Dedifferentiated amniotic fluid mesenchymal stem cell (primary cell): ENCODE measurements around the gene PCDH15.
"Not testable (repeated sequence)": the region's sequence is repeated elsewhere in the genome, so short reads cannot be mapped to it uniquely, and the experiment has no call there.

Experiments
- DNase-seq: peaks from one replicate; pipeline ENCODE4 v3.0.0-alpha.2; 2016; ENCODE audit errors: extremely low spot score

The PCDH15 gene

DNA sequence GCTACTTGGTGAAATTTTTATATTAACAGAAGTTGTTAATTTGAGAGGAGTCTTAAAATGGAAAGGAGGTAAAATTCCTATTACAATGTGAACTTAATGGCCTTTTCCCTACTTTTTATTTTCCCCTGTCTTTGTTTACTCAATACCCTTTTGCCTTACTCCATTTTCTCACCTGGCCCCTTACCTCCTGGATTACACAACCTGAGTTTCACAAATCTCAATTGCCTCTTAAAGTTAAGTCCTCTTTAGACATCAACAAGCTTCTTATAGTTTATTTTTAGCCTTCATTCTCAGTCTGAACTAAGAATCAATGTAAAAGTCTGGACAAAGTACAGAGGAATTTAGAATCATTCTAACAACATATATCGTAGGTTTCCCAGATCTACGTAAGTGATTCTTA lies 247.0 kb downstream of the PCDH15 start:
- DNase-seq = no peak

DNA sequence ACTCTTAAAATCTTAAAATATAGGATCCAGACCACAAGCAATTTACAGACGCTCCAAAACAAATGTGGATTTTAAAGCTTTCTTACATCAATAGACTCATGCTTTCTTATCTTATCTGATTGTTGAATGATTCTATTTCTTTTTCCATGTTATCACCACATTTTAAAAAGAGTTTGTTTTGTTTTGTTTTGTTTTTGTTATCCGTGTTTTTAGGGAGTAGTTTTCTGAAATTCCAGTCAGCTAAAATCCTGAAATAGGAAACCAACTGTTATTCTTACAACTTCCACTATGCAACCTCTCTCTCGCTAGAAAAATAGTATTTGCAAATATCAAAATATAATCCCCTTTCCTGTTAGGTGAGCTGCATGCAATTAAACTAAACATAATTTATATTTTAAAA lies 251.0 kb downstream of the PCDH15 start:
- DNase-seq = no peak

DNA sequence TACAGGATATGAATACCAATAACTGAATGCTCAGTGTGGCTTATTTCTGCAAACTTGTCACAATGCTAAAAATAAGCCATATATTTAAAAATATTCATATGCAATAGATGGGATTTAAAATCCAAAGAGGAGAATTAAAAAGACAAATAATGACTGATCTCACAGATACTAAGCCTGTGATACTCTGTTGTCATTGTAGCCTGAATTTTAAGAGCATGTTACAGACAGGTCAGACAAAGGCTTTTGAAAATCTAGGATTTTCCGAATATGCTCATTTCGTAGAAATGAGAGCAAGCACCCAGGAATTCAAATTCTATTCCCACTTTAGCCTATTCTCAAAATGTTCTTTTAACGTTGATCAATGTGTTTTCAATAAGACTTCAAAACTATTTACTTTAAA lies 269.7 kb downstream of the PCDH15 start:
- no peak for DNase-seq

DNA sequence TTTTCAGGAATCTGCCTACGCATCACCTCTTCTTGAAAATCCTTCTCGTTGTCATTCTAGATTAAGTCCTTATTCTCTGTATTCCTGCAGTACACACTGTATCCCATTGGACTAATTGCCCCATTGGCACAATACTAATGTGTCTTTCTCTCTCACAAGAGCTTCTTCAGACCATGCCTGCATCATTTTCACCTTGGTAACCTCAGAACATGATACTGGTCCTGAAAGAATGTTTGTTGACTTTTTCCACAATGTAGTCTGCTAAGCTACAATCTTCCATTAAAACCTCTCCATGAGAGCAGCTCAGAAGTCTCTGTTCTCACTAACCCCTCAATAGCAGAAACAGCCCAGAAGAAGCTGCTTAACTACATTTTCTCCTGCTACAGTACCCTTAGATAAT lies 270.7 kb downstream of the PCDH15 start:
- DNase-seq = no peak

DNA sequence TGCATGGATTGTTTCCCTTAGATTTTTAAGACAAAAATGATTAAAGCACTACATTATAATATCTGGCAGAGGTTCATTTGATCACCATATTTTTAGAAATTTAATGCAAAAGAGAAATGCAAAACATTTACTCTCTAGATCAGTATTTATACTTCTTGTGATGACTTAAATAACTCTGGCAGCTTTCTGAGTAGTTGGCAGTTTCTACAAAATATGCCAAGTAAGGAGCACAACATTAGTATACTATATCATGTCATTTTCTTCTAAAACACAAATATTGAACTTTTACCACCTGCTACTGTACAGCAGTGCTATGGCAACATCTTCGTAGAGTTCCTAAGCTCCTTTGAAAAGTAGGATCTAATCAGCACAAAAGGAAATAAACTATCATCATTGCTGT lies 275.2 kb downstream of the PCDH15 start:
- DNase-seq = no peak

DNA sequence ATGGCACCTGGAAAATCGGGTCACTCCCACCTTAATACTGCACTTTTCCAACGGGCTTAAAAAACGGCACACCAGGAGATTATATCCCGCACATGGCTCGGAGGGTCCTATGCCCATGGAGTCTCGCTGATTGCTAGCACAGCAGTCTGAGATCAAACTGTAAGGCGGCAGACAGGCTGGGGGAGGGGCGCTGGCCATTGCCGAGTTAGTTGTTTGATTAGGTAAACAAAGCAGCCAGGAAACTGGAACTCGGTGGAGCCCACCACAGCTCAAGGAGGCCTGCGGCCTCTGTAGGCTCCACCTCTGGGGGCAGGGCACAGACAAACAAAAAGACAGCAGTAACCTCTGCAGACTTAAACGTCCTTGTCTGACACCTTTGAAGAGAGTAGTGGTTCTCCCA lies 285.8 kb downstream of the PCDH15 start:
- not testable (repeated sequence) for DNase-seq

DNA sequence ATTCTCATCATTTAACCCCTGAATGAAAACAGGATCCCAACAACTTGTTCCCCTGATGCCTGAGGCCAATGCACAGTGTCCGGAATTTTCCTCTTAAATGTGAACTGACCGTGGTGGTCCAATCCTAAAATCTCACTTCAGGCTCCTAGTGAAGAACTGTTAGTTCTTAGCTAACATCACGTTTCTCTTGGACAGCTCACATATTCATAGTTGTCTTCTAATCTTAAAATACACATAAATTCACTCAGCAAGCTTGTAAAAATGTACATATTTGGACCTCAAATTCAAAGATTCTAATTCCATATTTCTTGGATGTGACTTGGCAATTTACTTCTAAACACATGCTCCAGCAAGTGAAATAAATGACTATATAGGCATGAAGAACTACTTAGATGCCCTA lies 297.2 kb downstream of the PCDH15 start:
- DNase-seq = no peak

DNA sequence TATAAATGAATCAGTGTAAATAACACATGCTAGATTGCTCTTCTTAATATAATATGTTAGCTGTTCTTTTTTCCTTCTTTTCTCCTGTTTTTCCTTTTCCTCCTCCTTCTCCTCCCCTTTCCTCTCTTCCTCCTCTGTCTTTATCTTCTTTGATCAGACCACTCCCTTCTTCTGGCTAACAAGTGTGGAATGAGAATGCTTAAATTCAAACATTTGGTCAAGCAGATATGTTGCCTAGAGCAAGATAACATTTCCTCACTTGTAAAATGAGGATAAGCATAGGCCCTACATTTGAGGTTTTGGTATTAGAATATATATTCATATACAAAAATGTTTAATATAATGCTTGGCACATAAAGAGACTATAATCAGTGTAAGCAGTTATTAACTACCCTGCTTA lies 299.1 kb downstream of the PCDH15 start:
- no peak for DNase-seq

DNA sequence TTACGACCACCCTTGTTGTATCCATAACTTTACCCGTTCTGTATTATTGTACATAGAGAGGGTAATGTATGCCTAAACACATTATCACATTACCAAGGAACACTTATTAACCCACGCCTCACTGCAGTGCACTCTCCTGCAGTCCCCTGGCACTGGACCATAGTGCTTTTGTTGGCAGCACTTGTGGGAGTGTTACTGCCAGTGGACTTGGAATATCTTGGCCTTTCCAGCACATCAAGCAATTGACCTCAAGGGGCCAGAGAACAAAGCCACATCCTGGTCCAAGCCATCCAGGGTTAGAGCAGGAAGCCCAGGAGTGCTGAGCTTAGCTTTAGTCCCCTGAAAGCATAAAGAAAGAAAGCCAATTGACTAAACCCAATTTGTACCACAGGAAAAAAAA lies 304.2 kb downstream of the PCDH15 start:
- no peak for DNase-seq

DNA sequence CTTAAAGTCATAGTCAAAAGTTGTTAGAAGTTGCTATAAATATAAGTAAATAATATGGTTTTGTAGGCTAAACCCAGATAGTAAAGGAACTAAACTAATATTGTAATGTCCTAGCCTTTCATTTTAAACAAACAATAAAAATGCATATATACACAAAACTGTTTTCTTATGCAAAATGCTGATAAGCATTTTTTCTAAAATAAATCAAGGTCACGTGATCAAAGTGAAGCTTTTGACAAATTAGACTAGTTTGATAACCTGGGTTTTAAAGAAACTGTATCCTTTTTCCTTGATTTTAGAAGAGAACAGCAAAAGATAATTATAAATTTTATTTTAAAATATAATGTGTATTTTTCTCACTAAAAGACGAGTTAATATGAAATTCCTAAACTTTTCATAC lies 313.3 kb downstream of the PCDH15 start:
- no peak for DNase-seq

DNA sequence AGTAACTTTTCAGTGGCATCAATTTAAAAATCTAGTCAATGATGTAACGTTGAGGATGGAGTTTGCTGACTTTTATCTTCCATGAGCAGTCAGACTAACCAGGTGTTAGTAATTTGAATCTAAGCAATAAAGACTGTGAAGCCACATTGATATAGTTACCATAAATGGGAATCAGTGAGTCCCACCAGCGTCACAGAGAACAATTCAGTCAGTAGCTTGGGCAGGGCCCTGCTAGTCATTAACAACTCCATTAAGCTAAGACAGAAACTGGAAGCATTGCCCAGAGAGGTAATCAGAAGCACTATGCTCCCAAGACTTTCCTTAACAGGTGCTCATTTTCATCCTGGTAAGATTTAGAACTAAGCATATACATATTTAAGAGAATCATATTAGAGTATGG lies 315.1 kb downstream of the PCDH15 start:
- no peak for DNase-seq

DNA sequence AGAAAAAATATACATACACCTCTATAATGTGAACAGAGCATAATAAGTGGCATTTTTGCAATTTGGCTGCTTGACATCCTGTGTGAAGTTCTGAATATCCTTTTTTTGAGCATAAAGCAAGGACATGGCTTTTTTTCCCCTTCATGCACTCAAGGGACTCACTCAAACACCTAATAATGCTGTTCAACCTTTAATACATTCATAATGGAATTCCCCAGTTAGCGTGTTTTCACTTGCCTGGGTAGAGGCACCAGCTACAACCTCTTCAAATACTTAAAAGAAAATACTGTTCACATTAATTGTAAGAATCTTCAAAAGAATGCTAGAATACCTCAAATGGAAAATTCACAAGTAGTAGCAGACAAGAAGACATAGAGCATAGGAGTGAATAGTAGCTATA lies 316.8 kb downstream of the PCDH15 start:
- DNase-seq = no peak

DNA sequence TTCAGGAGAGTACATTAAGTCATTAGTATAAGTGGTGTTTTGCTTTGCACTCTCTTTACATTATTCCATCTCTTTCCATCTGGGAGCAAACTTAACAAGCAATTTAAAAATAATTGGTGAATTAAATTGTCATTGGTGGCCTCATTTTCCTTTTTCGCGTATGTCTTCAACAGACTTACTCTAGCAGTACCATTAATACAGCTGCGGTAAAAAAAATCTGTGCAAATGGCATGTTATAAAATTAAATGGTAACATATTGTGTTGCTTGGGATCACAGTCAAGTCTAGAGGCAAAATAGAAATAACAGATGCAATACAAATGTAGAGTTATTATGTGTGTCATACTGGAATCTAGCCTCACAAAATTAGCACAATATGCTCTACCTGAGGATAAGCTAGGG lies 322.4 kb downstream of the PCDH15 start:
- DNase-seq = no peak

DNA sequence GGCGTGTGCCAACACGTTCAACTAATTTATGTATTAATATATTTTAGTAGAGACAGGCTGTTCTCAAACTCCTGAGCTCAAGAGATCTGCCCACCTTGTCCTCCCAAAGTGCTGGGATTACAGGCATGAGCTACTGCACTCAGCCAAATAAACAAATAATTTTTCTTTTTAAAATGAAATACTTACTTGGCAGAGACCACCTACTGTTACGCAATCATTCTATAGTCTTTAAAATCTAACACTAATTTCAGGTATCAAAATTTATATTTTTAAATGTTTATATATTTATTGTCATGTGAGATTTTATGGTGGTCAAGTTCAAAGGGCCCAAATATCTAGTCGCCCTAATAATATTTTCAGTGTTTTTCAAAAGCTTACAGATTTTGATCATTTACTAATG lies 323.3 kb downstream of the PCDH15 start:
- DNase-seq = no peak

DNA sequence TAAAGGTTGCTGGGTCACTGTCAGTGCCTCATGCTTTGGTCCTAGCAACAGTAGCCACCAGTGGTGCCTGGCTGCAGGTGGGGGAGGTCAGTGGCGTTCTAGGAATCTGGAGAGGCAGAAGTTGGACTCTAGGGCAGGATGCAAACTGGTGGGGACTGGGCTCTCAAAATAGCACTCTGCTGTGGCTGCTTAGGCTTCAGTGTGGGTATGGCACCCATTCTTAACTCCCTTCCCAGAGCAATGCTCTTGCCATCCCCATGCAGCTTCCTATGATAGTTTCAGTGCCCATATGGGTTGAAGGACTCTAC lies 330.8 kb downstream of the PCDH15 start:
- no peak for DNase-seq

DNA sequence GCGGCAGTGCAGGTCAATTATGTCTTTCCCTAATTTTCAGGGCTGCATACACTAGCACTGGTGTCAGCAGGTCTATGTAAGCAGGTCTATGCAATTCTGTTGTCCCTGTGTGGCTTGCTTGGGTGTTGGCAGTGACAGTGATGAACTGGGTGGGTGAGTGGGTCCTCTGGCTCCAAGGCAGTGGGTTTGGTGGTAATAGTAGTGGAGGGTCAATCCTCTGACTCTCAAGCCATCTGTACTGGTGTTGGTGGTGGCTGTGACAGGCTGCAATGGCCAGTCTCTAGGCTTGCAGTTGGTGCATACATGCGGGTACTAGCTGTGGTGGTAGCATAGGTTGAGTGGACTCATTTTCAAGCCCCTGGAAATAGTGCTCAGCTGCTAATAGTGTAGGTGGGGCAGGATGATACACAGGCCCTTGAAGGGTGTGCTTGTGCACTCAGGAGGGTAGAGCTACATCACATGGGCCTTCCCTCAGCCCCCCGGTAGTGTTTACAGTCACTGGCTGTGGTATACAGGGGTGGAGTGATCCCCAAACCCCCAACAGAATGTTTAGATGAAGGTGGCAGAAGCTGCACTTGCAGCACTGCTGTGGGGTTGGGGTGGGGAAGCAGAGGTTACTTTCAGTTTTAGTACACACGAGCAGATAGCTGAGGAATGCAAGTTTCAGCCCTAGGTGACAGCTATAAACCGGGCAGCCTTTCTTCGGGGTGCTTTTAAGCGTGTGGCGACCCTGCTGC lies 331.3 kb downstream of the PCDH15 start:
- DNase-seq = no peak

DNA sequence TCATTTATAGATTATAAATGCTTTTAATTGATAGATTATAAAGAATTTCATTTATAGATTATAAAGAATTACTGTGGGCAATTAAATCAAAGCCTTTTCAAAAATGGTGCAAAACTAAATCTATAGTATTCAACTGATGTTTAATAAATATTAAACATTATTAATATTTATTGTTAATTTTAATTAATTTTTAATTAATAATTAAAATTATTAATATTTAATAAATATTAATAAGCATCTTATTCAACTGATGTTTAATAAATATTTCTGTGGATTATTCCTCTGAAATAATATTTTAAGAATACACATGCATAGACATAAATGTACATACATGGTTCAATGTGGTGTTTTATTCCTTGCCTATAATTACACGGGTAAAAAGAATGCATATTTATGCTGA lies 346.8 kb downstream of the PCDH15 start:
- no peak for DNase-seq

DNA sequence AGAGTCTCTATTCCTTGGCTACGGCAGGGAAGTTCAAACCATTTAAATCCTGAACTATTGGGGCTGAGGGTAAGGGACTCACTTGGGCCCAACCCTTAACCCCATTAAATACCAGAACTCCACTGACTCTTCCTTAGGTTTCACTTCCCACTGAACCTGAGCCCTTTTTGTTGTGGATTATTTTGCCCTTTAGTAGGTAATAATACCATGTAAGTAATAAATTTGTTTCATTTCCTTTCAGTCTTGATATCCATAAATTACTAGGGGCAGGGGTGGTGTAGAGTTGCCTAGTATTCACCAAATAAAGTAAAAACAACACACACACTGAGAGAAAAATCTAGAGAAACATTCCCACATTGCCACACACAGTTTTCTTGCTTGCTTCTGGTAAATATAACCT lies 352.0 kb downstream of the PCDH15 start:
- DNase-seq = no peak

DNA sequence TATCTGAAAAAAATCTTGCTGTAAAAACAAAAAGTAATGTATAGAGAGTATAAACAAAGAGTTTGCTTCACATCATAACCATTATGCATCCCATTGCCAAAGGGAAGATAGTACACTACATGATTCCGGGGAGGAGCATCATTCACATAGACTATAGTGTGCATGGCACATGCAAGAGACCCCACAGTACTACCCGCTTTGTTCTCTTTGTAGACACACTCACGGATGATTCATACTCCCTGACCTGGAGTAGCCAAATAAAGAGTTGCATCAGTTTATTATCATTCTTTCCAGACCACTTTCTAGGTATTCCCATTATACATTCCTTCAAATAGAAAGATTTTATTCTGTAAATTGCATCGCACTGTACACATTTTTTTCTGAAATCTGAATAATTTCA lies 356.9 kb downstream of the PCDH15 start:
- DNase-seq = no peak

DNA sequence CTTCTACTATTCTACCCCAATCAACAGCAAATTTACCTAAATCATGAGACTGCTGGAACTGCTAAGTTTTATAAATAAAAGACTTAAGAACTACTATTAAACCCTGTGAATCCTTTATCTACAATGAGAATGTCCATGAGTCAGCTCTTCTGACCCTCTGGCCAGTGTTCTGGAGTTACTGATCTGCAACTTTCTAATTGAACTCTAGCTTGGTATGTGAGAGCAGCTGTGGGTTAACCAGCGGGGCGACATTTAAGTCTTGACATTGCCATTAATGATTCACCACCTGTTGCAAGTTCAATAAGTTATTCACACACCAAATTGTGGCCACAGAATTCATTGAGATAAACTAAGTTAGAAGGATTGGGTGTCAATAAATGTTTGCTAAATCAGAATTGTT lies 359.8 kb downstream of the PCDH15 start:
- DNase-seq = no peak

DNA sequence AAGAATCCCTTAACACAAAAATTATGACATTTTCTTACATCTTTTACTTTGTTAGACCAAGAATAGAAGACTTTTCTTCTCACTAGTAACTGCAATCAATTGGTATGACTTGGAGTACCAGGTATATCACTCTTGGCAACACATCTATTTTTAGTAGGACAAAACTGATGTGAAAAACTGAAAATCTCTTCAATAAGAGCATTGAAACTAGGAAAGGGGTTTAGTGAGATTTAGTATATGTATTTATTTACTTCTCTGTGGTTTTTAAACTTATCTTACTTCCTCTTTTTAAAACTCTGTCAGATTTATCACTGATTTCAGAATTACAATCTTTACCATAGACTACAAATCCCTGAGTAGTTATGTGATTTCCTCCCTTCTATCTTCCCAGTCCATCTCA lies 366.2 kb downstream of the PCDH15 start:
- no peak for DNase-seq

DNA sequence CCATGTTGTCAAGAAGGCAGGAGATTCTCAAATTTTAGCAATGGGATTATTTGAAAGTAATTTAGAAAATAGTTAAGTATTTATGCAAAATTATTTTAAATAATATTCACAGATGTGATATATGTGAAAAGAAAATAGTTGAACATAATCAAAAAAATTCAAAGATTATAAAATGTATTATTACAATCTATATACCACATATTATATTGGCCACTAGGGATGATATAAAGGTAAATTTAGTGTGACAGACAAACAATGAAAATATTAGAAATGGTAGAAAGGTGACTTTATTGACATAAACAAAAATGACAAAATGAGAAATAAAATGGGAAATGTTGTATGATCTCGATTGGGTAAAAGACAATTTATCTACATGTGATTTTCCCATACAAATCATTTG lies 385.5 kb downstream of the PCDH15 start:
- no peak for DNase-seq

DNA sequence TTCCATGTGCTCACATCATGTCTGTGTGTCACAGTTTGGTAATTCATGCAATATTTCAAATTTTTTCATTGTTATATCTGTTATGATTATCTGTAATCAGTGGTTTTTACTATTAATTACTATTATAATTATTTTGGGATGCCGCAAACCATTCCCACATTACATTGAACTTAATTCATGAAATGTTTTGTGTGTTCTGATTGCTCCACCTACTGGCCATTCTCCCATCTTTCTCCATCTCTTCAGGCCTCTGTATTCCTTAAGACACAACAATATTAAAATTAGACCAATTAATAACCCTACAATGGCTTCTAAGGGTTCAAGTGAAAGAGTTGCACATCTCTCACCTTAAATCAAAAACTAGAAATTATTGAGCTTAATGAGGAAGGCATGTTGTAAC lies 398.5 kb downstream of the PCDH15 start:
- no peak for DNase-seq

DNA sequence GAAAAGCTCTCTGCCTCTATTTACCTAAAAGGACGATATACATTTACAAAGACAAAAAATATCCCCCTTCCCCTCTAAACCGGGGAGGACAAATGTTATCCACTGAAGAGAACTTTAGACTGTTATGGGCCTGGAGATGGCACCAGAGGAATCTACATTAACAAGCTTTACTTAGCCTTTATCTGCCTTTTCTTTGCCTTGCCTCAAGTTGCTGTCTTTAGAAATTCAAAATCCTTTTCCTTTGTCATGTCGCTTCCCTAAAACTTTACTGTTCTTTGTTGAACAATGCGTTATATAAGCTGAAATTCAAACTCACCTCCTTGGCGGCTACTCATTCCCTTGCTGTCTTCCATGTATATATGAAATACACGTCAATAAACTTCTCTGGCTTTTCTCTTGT lies 405.0 kb downstream of the PCDH15 start:
- DNase-seq = no peak

DNA sequence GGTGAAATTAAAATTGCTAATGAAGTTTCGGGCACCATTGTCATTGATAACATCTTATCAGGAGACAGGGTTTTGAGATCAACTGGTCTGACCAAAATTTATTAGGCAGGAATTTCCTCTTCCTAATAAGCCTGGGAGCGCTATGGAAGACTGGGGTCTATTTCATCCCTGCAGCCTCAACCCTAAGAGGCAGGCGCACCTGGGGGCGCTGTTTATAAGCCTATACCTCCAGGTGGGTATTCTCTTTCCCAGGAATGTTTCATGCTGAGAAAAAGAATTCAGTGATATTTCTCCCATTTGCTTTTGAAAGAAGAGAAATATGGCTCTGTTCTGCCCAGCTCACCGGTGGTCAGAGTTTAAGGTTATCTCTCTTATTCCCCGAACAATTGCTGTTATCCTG lies 406.4 kb downstream of the PCDH15 start:
- DNase-seq = not testable (repeated sequence)
